GM12892 (cell line): ENCODE data around the gene TTC24.

Source experiments
- POLR2A ChIP-seq: IDR thresholded peaks from 2 replicates; pipeline ENCODE4 v1.6.1; 2011; ENCODE audit warnings: low read depth, low read length, control low read depth
- TAF1 ChIP-seq: IDR thresholded peaks from 2 replicates; pipeline ENCODE4 v1.6.1; 2011; ENCODE audit warnings: low read depth, mild to moderate bottlenecking, control low read depth, low read length, borderline replicate concordance

DNA sequence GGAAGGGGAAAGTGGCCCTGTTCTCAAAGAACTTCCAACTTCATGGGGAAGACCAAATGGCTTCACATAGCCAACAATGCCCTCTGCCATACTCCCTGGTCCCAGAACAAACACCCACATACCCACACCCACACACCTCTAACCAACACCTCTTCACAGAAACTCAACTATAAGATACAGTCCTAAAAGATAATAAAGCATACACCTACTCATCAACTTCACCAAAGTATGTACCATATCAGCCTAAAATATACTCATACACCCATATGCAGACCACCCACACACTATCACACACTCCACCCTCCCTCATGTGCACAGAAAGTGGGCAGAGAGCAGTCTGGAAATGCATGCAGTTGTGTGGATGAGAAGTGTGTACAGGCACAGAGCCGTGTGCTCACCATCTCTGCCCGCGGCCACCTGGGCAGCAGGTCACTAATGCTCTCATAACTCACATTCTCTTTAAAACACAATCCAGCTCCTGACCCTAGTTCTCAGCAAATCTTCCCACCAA is 34.9 kb upstream of the TTC24 start:
- TF ChIP-seq POLR2A = no peak
- TF ChIP-seq TAF1 = no peak
